LHCN-M2 (cell line): Measurements from ENCODE around the gene B4GALNT1. TPM values are rescaled to one million over a fixed set of nuclear protein-coding genes. Genes with fewer than 3 reads are reported as not detected.
"Not testable (repeated sequence)": the region's sequence is repeated elsewhere in the genome, so short reads cannot be mapped to it uniquely, and the experiment has no call there.

Experiments used
- DNase-seq: peaks from one replicate; pipeline ENCODE4 v3.0.0-alpha.2; 2012; ENCODE audit warnings: low read depth
- total RNA-seq: library from RNA; depleted of rRNA; stranded (reverse); fragments of >200 nt; gene quantifications from 2 replicates; pipeline ENCODE4 v1.2.3, GENCODE V29; 2014

The B4GALNT1 gene
- total RNA-seq, 1 experiment from 2014 or later: 4.9 TPM

GRCh38 chr12:57621497-57622292 lies 11.3 kb downstream of the B4GALNT1 start:
- peak; percentile 24 for DNase-seq

GRCh38 chr12:57620936-57621496 lies 12.0 kb downstream of the B4GALNT1 start:
- no peak for DNase-seq

GRCh38 chr12:57620245-57620935 lies 12.6 kb downstream of the B4GALNT1 start:
- no peak for DNase-seq

DNA sequence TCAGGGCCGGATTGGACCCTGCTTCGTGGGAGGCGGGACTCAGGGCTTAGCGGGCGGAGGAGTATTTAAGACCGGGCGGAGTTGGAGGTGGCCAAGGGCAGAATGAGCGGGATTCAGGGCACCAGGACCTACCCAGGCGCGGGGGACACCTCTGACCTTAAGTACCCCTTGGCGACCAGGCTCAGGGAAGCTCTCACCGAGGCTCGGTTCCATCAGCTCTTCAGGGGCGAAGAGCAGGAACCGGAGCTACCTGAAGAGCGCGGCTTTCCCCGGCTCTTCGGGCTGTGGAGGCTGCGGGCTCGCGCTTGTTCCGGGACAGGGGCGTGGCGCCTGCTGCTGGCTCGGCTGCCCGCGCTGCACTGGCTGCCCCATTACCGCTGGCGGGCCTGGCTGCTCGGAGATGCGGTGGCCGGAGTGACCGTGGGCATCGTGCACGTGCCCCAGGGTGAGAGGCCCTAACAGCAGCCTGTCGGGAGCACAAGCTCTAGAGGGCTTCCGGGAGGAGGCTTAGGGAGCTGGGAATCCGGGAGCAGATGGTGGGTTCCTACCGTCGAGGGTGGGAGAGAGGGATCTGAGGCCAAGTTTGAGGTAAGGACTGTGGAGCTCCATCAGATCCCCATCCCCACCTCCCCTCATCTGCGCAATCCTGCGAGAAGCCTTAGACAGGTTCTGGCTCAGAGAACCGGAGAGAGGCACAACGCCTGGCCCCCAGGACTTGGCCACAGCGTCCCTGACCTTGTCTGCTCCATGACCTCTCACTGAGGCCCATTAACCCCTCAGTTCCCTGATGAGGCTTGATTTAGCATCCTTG lies 13.4 kb downstream of the B4GALNT1 start:
- no peak for DNase-seq

- DNase-seq: no peak
These were observed 14.0 kb downstream of the B4GALNT1 start for GRCh38 chr12:57618966-57619433.

DNA sequence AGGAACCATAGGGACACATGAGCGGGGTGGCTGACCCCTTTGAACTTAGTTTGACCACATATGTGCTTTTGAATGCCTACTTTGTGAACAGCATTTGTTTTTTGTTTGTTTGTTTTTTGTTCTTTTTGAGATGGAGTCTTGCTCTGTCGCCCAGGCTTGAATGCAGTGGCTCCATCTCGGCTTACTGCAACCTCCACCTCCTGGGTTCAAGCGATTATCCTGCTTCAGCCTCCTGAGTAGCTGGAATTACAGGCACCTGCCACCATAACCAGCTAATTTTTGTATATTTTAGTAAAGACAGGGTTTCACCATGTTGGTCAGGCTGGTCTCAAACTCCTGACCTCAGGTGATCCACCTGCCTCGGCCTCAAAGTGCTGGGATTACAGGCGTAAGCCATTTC lies 14.6 kb downstream of the B4GALNT1 start:
- not testable (repeated sequence) for DNase-seq

GRCh38 chr12:57617942-57618341 lies 15.1 kb downstream of the B4GALNT1 start:
- DNase-seq: no peak

DNA sequence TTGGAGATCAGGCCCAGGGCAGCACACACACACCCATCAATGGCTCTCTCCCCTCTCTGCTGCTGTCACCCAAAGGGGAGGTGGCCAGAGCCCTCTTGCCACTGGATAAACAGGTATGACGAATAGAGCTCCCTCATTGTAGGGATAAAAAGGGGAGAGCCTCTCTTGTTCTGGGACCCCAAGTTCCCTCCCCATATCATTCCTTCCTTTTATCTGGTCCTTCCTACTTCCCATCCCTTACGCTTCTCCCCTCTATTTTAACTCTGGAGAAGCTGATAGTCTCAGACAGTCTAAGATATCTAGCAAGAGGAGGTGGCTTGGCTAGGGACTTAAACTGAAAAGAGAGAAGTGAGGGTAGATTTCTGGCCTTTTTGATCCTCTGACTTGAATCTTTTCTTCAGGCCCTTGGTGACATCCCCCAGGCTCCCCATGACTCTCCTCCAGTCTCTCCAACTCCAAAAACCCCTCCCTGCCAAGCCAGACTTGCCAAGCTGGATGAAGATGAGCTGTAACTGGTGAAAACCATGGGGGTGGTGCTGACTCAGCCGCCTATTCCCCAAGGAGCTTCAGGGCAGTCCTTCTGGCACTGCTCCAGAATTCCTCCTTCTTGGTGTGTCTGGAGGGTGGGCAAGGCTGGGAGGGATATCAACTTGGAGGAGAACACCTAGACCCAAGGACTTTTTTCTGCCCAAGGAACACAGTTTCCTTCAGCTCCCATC lies 16.5 kb downstream of the B4GALNT1 start:
- DNase-seq: peak; percentile 61

- DNase-seq: no peak
These were observed 17.4 kb downstream of the B4GALNT1 start for GRCh38 chr12:57615637-57616036.

- DNase-seq: no peak
These were observed 18.0 kb downstream of the B4GALNT1 start for GRCh38 chr12:57614948-57615500.

GRCh38 chr12:57614178-57614947 lies 18.6 kb downstream of the B4GALNT1 start:
- no peak for DNase-seq

GRCh38 chr12:57613427-57614109 lies 19.4 kb downstream of the B4GALNT1 start:
- no peak for DNase-seq

GRCh38 chr12:57612711-57613426 lies 20.1 kb downstream of the B4GALNT1 start:
- no peak for DNase-seq

DNA sequence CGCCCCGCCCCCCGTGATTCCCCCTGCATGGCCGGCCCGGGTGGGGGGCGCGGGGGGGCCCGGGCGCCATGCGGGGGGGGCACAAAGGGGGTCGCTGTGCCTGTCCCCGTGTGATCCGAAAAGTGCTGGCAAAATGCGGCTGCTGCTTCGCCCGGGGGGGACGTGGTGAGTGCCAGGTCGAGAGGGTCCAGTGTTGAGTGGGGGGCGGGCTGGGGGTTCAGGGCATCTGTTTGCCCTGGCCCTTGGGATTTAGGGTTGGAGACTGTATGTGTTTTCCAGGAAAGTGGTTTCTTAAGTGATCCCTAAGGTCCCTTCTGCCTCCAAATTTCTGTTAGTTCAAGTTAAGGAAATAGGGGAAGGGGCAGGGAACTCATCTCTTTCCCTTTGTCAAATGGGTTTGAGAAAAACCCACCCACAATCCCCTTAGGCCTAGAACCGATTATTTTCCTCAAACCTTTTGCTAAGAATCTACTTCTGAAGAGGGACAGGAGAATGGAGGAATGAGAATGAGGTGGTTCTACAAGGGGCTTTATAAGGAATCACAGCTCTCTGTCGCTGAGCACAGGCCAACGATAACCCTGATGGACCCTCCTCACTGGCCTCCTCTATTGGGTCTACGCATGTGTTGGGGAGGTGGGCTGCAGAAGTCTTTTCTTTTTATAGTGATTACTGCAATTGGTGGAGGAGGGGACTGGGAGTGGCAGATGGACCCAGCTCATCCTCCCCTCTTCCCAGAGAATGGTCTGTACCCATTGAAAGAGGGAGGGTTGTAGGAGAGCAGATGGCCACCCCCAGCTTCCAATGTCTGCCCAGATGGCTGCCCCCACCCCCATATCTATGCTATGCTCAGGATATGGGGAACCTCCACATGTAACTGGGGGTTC lies 20.9 kb downstream of the B4GALNT1 start:
- no peak for DNase-seq

GRCh38 chr12:57611108-57611826 lies 21.7 kb downstream of the B4GALNT1 start, which contains the start of gene ARHGEF25:
Gene ARHGEF25, plus strand, starts transcription at chr12:57611435. Its CDS starts 460 bp downstream, at chr12:57611895.
- peak; percentile 34 for DNase-seq

DNA sequence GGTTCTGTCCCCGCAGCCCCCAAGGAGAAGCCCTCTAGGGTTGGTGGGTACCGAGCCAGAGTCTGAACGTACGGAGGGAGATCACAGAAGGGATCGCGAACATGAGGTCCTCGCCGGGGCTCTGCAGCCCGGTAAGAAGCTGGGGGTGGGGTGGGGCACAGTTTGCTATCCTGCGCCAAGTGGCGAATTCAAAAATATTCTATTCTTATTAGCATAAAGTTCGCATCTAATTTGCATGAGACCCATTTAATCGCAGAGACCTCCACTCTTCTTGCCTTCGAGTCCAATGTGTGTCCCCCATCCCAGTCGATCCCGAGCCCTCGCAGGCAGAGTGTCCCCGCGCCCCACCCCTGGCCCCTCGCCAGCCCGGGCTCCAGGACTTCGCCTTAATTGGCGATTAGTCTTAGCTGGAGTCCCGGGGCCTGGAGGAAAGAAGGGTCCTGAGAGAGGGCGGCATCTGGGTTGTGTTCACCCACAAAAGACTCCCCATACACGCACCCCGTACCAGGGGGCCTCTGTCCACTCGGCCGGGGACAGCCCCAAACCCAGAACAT lies 22.4 kb downstream of the B4GALNT1 start:
- DNase-seq: no peak
